Stimulated activated CD4-positive, alpha-beta T cell treated with anti-CD3 and anti-CD28 coated beads, Interleukin-15, amount 100 ng/mL, for 24 hours (primary cell): ENCODE results near the gene DPH7.
"Not testable (repeated sequence)": the region's sequence is repeated elsewhere in the genome, so short reads cannot be mapped to it uniquely, and the experiment has no call there.

ENCODE experiments used
- DNase-seq: peaks from one replicate; pipeline ENCODE4 v3.0.0-alpha.2; 2020

DPH7 gene

DNA sequence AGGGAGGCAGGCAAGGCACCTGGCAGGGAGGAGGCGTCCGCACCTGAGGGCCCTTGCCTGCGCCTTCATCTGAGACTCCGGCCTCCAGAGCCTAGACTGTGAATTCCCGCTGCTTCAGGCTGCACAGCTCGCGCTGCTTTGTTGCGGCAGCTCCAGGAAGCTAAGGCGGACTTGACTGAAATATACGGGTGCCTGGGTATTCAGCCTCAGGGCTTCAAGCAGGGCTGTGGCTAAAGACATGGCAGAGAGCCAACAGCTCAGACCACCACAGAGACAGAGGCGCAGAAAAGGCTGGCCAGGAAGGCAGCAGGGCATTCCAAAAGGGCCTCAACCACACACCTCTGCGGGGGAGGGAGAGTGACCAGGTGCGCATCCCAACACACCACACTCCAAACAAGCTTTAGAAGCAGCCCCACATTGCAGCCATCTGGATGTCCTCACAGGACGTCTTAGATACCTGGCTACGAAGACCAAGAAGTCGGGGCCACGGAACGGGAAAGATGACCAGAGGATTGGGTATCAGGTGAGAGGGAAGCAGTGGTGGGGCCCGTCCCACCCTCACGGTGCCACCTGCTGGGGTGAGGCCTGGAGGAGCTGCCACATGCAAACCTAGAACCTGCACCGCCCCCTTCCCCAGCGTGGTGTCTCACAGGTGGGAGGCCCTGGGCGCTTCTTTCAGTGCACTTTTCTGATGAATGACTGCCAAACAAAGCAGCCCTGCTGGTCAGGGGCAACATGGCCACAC is 1.7 kb upstream of the DPH7 start:
- no peak for DNase-seq

DNA sequence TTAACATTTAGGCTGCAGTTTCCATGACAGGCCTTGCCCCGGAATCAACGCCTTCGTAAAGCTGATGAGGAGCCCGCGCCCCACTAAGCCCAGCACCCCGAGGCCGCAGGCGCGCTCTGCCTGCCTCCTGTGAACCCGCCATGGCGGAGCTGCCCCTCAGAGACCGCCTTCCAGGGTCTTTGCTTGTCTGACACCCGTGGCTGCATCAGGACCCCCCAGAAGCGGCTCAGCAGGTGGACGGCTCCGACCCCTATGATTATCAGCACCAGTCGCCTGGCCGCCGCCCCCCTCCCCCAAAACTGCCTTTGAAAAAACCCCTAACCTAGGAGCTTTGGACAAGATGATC is 507 bp upstream of the DPH7 start:
- no peak for DNase-seq

DNA sequence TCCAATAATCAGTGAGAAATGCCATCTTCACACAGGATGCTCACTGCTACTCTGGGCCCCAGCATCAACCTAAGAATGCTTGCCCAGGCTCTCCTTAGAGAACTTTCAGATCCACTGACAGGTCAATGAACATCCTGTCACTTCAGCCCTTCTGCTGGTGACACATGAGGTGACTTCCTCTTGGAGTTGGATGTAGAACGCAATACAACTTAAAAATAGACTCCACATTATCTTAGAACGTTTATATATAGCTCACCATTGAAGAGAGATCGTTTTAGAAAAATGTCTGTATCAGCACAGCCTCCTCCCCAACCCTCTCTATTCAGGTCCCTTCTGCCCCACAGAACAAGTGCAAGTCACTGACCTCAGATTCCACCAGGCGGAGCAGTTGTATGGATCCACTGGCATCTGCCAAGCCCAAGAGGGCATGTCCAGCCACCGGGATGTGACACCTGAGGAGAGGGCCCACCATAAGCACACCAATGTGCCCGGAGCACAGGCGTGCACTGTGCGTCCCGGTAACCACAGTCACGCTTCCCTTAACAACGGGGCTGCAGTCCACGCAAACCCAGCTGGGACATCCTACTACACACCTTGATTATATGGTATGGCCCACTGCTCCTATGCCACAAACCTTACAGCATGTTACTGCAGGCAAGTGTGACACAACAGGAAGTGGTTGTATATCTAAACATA is 2.9 kb downstream of the DPH7 start:
- no peak for DNase-seq

DNA sequence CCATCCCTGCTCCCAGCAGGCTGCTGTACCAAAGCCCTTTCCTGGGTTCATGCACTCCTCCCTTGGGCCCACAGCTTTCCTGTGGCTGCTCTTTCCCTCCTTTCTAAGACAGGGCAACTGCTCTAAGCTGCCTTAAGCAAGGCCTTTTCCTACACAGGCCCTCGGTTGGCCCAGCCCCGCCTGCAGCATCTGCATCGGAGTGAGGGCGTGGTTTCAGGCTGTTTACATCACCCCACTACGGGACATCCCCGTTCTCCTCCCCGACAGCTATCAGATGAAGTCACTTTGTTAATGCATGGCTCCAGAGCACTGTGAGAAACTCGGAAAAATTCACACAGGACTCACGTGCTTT is 3.4 kb downstream of the DPH7 start:
- no peak for DNase-seq

DNA sequence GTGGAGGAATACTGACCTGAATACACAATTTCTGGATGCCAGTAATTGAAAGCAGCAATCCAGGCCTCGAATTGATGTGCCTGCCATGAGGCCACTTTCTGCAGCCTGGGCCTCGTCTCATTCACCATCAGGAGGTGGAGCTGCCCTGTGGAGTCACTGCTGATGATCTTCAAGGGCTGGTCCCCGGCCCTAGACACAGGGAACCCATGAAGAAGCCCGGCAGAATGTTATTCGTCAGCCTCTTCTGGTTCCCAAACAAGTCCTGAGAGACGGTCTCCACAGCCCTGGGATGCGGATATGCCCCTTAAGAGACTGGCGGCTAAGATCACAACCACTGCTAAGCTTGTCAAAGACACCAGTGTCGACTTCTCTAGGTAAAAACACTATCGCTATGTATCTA is 4.5 kb downstream of the DPH7 start:
- DNase-seq, result no peak

DNA sequence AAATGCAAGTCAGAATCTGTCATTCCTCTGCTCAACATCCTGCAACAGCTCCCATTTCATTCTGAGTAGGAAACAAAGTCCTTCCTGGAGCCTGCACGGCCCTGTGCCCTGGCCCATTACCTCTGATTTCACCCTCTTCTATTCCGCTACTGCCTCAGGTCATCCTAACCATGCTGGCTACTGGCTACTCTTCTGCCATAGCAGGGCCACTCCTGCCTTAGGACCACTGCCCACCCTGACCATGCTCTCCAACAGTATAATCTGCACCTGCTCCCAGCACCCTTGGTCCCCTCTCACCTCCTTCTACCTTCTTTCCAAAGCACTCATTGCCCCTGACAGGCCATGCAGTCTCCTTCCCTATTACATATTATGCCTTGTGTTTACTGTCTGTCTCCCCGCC is 8.2 kb downstream of the DPH7 start:
- DNase-seq, result no peak

DNA sequence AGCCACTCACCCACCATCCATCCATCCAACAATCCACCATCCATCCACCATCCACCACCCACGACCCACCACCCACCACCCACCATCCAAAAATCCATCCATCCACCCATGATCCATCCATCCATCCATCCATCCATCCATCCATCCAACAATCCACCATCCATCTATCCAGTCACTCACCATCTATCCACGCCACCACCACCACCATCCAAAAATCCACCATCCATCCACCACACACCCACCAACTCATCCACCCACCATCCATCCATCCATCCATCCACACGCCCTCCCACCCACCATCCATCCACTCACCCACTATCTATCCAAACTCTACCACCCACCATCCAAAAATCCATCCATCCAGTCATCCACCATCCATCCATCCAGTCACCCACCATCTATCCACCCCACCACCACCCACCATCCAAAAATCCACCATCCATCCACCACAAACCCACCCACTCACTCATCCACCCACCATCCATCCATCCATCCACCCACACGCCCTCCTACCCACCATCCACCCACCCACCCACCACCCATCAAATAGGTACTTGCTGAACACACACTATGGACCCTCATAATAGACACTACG is 9.0 kb downstream of the DPH7 start:
- no peak for DNase-seq

DNA sequence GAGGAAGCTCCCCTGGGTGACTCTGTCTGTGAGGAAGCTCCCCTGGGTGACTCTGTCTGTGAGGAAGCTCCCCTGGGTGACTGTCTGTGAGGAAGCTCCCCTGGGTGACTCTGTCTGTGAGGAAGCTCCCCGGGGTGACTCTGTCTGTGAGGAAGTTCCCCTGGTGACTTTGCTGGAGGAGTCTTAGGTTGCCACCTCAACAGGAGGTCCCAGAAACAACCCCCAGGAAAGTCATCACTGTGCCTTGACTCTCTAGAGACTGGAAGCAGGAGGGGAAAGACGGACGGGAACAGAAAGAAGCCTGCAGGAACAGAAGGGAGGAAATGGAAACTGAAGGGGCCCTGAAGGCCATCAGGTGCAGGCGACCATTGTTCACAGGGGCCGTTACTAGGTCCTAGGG is 10.3 kb downstream of the DPH7 start:
- not testable (repeated sequence) for DNase-seq

DNA sequence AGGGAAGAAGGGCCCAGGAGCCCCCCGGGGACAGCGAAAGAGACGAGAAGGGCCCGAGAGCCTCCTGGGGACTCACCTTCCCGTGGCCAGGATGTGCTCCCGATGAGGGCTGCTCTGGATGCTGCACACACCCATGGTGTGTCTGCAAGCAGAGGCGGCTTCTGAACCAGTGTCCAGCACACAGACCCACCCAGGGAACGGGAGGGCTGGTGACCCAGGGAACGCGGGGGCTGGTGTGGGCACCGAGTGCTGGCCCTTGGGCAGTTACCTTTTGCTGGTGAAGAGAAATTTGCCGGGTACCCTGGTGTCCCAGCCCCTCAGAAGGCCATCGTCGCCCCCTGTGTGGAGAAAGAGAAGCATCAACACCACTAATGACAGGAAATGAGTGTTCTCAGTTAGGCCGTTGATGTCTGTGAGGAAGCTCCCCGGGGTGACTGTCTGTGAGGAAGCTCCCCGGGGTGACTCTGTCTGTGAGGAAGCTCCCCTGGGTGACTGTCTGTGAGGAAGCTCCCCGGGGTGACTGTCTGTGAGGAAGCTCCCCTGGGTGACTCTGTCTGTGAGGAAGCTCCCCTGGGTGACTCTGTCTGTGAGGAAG is 13.8 kb downstream of the DPH7 start:
- DNase-seq, result no peak

DNA sequence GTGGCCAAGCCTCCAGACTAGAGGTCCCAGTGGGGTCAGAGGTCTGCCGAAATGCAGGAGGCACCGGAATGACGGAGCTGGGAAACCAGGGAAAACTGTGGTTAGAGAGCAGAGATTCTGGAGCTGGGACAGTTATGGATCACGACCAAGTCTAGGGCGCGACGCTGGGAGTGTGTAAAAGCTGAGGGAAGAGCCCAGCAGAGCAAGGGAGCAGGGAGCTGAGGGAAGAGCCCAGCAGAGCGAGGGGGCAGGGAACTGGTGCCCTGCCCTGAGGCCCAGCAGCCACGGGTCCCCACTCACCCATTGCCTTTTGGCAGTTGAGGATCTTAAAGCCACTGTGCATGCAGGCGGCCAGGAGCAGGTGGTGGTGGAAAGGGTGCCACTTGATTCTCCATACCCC is 14.6 kb downstream of the DPH7 start:
- no peak for DNase-seq

DNA sequence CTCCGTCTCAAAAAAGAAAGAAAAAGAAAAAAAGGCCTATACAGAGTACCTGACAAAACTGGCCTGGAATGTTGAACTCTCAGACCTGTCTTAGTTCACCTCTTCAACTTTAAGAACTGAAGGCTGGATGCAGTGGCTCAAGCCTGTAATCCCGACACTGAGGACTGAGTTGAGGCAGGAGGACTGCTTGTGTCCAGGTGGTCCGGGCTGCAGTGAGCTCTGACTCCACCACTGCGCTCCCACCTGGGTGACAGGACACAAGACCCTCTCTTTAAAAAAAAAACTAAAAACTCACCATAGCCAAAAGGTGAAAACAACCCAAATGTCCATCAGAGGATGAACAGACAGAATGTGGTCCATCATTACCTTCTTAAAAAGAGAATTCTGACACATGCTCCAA is 20.6 kb downstream of the DPH7 start:
- DNase-seq, result no peak

DNA sequence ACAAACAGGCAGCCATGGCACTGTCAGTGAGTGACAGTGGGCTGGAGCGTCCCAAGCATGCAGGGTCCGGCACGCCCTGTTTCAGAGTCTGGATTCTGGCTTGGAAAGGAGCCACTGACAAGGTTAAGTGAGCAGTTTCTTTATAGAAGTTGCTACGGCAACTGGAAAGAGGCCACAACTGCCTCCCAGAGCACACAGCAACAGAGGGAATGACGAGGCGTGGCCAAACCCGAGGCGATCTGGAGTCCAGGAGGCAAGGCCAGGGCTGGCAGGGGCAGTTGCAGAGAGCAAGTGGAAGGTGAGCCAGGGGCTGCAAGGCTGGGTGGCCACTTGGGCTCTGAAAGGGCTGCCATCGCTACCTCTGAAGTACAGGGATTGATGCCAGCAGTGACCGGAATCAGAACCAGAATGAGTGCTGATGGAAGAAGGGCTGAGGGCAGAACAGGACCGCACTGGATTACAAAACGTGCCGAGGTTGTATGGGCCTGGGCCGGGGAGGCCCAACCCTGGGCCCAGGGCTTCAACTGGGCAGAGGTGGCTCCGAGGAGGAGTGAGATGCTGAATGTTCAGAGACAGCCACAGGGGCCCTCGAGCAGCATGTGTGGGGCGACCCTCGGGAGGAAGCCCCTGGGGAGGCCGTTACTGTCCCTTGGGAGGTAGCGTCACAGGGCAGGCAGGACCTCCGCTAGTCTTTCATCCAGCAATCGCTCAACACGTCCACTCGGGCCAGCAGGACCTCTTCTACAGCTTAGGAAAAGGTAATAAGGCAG is 22.5 kb downstream of the DPH7 start:
- DNase-seq, result no peak

DNA sequence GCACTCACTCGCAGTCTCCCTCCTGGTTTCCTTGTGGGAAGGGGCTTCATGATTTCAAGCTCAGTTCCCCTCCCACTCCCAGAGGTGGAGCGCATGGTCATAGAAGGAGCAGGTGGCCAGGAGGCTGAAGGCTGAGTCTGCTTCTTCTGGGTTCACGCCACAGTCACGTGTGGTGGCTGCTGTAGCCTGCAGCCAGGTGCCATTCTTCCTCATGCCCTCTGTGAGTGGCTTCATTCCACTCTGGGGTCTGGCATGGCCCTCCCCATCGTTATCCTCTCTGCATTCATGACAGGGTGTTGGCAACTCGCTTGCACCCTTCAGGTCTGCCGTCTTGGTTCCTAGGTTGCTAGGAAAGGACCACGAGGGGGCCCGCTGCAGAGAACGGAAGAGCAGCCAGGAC is 23.5 kb downstream of the DPH7 start:
- DNase-seq, result no peak

DNA sequence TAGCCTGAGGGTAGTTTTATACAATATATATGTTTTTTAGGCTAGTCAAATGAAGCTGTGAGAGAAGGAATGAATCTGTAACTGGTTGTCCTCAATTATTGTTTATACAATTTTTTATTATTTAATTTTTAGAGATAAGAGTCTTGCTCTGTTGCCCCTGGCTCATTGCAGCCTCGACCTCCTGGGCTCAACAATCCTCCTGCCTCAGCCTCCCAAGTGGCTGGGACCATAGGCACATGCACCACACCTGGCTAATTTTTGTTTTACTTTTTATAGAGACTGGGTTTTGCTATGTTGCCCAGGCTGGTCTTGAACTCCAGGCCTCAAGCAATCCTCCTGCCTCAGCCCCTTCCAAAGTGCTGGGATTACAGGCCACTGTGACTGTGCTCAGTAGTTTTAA is 24.4 kb downstream of the DPH7 start:
- DNase-seq, result no peak

DNA sequence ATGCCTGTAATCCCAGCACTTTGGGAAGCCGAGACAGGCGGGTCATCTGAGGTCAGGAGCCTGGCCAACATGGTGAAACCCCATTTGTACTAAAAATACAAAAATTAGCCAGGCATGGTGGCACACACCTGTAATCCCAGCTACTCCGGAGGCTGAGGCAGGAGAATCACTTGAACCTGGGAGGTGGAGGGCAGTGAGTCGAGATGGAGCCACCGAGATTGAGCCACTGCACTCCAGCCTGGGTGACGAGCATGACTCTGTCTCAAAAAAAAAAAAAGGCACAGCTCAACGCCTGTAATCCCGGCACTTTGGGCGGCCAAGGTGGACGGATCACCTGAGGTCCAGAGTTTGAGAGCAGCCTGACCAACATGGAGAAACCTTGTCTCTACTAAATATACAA is 25.1 kb downstream of the DPH7 start:
- DNase-seq, result not testable (repeated sequence)

DNA sequence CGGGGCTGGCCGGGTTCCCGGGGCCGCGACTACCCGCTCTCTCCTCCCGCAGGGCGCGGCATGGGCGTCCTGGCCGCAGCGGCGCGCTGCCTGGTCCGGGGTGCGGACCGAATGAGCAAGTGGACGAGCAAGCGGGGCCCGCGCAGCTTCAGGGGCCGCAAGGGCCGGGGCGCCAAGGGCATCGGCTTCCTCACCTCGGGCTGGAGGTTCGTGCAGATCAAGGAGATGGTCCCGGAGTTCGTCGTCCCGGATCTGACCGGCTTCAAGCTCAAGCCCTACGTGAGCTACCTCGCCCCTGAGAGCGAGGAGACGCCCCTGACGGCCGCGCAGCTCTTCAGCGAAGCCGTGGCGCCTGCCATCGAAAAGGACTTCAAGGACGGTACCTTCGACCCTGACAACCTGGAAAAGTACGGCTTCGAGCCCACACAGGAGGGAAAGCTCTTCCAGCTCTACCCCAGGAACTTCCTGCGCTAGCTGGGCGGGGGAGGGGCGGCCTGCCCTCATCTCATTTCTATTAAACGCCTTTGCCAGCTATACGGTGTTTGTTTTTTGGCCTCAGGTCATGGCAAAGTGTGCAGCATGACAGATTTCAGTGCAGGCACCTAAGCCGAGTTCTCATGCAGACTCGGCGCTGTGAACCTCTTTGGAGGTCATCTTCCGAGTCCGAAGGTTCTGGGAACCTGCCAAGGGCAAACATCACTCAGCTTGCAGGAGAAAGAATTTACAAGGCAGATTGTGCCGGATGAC is 26.5 kb downstream of the DPH7 start:
- peak; percentile 39 for DNase-seq

DNA sequence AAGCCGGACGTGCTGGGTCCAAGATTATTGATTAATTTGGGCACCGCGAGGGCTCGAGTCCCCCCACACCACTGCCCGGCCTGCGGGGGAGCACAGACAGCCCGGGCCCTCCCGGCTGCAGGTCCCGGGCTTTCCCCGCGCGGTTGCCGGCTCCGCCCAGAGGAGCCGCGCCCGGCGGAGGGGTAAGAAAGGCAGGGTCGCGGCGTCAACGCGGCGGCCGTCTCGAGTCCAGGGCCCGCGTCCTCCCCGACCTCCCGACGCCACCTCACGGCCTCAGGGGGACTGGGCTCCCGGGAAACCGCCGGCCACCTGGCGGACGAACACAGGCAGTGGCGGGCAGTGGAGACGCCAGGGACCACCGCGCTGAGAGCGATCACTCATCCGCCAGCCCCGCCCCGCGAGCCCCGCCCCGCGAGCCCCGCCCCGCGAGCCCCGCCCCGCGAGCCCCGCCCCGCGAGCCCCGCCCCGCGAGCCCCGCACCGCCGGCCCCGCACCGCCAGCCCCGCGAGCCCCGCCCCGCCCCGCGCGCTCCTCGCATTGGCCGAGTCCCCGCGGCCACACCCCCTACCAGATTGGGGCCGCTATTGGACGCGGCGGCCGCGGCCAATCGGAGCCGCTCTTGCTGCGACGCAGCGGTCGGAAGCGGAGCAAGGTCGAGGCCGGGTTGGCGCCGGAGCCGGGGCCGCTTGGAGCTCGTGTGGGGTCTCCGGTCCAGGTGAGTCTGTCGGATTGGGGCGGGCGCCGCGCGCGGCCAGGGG is 27.3 kb downstream of the DPH7 start, which contains the start of gene MRPL41:
MRPL41 (plus strand) TSS at position 616 of the 758 bp plus-strand sequence. CDS start 203 bp downstream, outside the sequence.
- peak; percentile 94 for DNase-seq

DNA sequence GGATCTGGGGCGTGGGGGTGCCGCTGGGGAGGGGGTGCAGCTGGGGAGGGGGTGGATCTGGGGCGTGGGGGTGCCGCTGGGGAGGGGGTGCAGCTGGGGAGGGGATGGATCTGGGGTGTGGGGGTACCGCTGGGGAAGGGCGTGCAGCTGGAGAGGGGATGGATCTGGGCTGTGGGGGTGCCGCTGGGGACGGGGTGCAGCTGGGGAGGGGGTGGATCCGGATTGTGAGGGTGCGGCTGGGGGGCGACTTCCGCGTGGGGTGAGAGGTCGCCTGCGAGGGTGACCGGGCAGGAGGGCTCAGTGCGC is 27.8 kb downstream of the DPH7 start:
- DNase-seq, result not testable (repeated sequence)

DNA sequence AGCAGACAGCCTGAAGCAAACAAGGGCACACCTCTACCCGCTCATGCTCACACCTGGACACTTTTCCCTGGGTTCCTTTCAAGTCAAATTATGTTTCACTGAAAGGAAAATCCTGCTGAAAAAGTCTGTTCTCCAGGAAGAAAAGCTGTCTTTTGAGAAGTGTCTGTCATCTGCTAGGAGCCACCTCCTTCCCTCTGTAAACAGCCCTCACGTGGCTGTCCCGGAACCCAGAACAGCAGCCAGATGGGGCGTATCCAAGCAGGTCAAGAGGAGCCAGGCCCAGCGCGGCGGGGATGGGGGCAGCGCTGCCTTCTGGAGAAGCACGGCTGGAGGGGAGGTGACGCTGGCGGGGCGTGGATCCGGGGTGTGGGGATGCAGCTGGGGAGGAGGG is 28.5 kb downstream of the DPH7 start, which contains the start of gene PNPLA7:
PNPLA7 (minus strand) TSS at position 172 of the 391 bp plus-strand sequence. CDS start 205 bp downstream, outside the sequence.
- DNase-seq, result peak; percentile 66

DNA sequence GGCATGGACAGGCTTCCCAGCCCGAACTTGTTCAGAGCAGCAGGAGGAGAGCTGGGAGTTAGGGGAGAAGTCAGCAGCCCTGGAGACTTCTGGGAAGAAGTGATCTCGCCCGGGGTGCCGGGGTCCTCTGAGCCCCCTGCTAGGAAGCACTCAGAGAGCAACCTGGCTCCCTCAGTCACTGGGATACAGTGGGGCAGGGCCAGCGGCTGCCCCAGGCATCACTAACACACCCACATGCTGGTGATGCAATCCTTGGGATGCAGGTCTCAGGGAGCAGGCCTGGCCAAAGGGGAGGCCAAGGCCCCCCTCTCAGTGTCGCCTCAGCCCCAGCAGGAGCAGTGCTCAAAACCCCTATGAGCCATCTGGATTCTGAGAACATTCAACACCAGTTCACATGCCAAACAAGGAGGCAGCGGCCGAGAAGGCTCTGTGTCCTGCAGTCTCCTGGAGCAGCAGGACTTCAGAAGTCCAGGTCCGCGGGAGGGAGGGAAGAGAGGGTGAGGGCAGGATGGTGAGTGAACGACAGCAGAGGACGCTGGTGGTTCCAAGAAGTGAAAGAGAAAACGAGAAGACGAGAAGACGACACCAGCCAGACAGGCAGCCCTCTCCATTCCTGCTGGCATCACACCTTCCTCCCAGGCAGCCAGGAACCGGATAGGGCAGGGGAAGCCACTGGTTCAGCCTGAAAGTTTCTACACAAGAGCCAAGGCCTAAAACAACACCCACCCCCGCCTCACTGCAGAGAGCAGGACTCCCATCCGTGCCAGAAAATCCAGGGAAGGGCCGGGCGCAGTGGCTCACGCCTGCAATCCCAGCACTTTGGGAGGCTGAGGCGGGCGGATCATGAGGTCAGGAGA is 30.8 kb downstream of the DPH7 start:
- DNase-seq, result no peak

DNA sequence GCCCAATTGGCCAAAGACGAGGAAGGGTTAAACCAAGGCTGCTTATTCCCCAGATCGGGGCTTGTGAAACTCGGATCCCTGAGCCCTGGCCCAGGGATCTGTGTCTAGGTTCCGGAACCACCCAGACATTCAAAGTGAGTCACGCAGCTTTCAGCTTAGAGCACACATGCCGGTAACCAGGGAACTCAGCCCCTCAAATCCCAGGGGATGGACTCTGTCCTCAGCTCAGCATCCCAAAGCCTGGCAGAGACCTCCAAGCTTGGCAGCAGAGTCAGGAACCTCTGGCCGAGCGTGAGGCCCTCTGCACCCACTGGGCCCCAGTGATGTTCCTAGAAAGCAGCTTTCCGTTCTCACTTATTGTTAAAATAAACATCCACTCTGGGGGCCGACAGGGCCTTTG is 33.6 kb downstream of the DPH7 start:
- no peak for DNase-seq
